ENCODE measurements around the gene KRT16.
"Not testable (repeated sequence)": the region's sequence is repeated elsewhere in the genome, so short reads cannot be mapped to it uniquely, and the experiment has no call there.

The KRT16 gene

DNA sequence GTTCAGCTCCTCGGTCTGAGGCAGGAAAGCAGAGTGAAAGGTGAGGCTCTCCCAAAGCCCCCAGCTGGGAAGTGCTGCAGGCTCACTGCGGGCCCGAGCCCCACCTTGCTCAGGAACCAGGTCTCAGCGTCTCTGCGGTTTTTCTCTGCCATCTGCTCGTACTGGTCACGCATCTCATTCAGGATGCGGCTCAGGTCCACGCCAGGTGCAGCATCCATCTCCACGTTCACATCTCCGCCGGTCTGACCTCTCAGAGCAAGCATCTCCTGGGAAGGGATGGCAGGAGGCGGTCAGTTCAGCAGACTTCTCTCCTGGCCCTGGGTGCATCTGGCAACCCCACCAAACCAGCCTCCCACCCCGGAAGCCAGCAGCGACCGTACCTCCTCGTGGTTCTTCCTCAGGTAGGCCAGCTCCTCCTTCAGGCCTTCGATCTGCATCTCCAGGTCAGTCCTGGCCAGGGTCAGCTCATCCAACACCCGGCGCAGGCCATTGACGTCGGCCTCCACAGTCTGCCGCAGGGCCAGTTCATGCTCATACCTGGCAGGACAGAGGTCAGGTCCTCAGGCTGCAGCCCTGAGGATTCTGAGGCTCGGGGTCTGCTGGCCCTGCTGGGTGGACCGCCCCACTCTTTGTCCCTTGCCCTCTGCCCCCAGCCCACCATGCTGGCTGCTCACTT is 1.5 kb downstream of the KRT16 start:
- no peak overlapping the region for H3K9ac ChIP-seq
- peaks cover 18 to 19% (median 19%) of the 10 kb centered on the region in 11 experiments for H3K9me3 ChIP-seq (replicated peaks in 1 of 11)
- H3K36me3 ChIP-seq: no peaks in the 10 kb centered on the region
- no peaks in the 10 kb centered on the region for H3K27me3 ChIP-seq
- no peak for TF ChIP-seq Cebpa-rat (IDR thresholded peaks at IDR 0.05)
- H3K27ac ChIP-seq: no peak overlapping the region
- peaks cover 0 to 23% (median 16%) of the 10 kb centered on the region in 10 experiments; a peak in 14 of 20 replicates for H3K4me1 ChIP-seq
- H3K4me3 ChIP-seq: no peak overlapping the region
- H4K20me1 ChIP-seq: no peaks in the 10 kb centered on the region
- H3K4me2 ChIP-seq: no peak overlapping the region

DNA sequence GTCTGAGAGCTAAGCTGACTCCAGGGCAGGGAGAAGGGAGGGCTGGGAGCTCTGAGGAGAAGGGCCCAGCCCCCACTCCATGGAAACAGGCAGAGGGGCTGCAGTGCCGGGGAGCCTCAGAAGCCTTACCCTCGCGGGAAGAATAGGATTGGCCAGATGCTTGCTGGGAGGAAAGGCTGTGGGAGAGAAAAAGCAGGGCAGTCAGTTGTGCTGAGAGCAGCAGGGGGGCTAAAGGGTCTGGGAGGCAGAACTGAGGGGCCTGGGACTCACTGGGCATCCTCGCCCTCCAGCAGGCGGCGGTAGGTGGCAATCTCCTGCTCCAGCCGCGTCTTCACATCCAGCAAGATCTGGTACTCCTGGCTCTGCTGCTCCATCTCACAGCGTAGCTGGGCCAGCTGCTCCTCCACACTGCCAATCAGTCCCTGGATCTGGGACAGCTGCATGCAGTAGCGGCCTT is 2.5 kb downstream of the KRT16 start:
- H3K9ac ChIP-seq, H3K27me3 ChIP-seq, H3K36me3 ChIP-seq, H3K4me3 ChIP-seq, H4K20me1 ChIP-seq, H3K27ac ChIP-seq: not testable (repeated sequence)
- Histone ChIP-seq H3K9me3 (replicated peaks in 1 of 11) (peaks cover 26 to 29% (median 28%) of the 10 kb centered on the region in 11 experiments), H3K4me2 (peak overlapping the region in 3 of 11 experiments; percentile 50 to 67 (median 57); a peak in 3 of 22 replicates), H3K4me1 (peaks cover 0 to 19% (median 15%) of the 10 kb centered on the region in 10 experiments; a peak in 14 of 20 replicates)

DNA sequence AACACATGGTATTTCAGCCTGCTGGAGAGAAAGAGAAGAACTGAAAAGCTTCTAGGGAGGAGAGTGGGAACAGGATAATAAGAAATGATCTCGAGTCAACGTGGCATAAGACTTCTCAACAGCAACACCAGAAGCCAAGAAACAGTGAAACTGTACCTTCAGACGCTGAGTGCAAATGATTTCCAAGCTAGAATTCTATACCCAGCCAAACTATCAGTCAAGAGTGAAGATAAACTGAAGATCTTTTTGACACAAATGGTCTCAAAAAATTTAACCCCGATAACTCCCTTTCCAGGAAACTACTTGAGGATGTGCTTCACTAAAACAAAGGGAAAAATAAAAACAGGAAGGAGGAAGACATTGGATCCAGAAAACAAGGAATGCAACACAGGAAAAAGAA is 5.6 kb downstream of the KRT16 start:
- Histone ChIP-seq H3K4me1 (peaks cover 0 to 18% (median 15%) of the 10 kb centered on the region in 10 experiments; a peak in 14 of 20 replicates), H3K9me3 (replicated peaks in 1 of 11) (peaks cover 26 to 30% (median 28%) of the 10 kb centered on the region in 11 experiments)
- H3K27me3 ChIP-seq, H3K9ac ChIP-seq, H4K20me1 ChIP-seq, H3K4me2 ChIP-seq, H3K36me3 ChIP-seq, H3K27ac ChIP-seq, H3K4me3 ChIP-seq: not testable (repeated sequence)

DNA sequence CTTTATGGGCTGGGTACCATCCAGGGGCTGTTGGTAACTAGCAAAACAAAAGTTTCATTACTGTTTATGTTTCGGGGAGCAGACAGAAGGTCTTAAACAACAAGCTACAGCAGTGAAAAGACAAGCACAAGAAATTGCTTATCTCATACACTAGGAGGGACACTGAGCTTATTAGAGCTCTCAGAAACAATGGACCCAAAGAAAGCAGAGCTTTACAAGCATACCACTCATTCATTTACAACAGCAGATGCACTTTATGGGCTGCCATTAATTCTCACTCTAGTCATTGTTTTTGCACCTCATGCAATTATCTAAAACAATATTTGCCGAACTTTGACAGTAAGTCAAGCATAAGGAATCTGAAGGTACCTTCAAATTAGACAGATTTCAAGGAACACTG is 10.0 kb downstream of the KRT16 start:
- H3K4me1 ChIP-seq: no peaks in the 10 kb centered on the region
- H3K4me3 ChIP-seq: no peak overlapping the region
- no peak for TF ChIP-seq Cebpa-rat (IDR thresholded peaks at IDR 0.05)
- H3K4me2 ChIP-seq: no peak overlapping the region
- H3K27ac ChIP-seq: no peak overlapping the region
- no peaks in the 10 kb centered on the region for H3K36me3 ChIP-seq
- no peaks in the 10 kb centered on the region for H3K27me3 ChIP-seq
- H4K20me1 ChIP-seq: no peaks in the 10 kb centered on the region
- H3K9me3 ChIP-seq (replicated peaks in 1 of 11): peaks cover 23 to 26% (median 24%) of the 10 kb centered on the region in 11 experiments
- H3K9ac ChIP-seq: no peak overlapping the region

DNA sequence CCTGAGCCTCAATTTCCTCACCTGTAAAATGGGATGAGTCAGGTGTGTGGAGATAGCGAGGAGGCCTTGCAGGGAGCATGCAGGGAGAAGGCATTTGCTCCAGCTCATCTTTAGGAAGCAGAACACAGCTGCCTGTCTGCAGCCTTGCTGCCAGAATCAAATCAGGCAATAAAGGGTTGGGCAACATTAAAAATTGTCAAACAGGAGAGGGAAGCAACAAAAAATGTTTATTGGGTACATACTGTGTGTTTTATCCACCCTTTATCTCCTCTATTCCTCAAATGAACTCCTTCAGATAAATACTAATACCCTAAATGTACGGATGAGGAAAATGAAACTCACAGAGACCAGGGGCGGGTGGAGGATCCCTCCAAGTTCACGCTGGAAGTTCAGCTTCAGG is 12.2 kb downstream of the KRT16 start:
- Histone ChIP-seq H3K4me2 (no peak overlapping the region), H4K20me1 (no peaks in the 10 kb centered on the region), H3K4me3 (no peak overlapping the region), H3K9me3 (replicated peaks in 1 of 11) (peaks cover under 1 to 4% (median 2%) of the 10 kb centered on the region in 11 experiments; a peak in 14 of 22 replicates), H3K27me3 (no peaks in the 10 kb centered on the region), H3K4me1 (no peaks in the 10 kb centered on the region), H3K36me3 (no peaks in the 10 kb centered on the region), H3K9ac (no peak overlapping the region), H3K27ac (no peak overlapping the region)
- no peak for TF ChIP-seq Cebpa-rat (IDR thresholded peaks at IDR 0.05)

DNA sequence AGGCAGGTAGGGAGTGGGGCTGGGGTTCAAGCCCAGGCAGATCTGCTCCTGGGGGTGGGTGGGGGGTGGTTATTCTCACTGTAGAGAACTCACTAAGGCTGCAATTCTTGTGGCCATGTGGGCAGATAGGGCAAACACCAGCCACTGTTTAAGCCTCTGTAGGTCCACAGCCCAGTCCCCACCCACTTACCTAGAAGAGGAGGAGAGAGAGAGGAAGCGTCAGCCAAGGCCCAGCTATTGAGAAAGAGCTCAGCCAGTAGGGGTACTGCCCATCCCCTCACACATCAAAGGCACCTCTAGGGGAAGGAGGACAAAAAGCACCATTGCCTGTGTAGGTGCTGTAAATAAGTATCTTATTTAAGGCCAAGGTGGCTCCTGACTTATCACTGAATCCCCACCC is 12.9 kb downstream of the KRT16 start:
- H3K9me3 ChIP-seq (replicated peaks in 1 of 11): no peaks in the 10 kb centered on the region; a peak in 1 of 22 replicates
- H3K27ac ChIP-seq: no peak overlapping the region
- H3K9ac ChIP-seq: no peak overlapping the region
- no peaks in the 10 kb centered on the region for H4K20me1 ChIP-seq
- H3K4me3 ChIP-seq: no peak overlapping the region
- no peaks in the 10 kb centered on the region for H3K27me3 ChIP-seq
- no peak overlapping the region for H3K4me2 ChIP-seq
- no peak for TF ChIP-seq Cebpa-rat (IDR thresholded peaks at IDR 0.05)
- H3K4me1 ChIP-seq: no peaks in the 10 kb centered on the region
- H3K36me3 ChIP-seq: no peaks in the 10 kb centered on the region

DNA sequence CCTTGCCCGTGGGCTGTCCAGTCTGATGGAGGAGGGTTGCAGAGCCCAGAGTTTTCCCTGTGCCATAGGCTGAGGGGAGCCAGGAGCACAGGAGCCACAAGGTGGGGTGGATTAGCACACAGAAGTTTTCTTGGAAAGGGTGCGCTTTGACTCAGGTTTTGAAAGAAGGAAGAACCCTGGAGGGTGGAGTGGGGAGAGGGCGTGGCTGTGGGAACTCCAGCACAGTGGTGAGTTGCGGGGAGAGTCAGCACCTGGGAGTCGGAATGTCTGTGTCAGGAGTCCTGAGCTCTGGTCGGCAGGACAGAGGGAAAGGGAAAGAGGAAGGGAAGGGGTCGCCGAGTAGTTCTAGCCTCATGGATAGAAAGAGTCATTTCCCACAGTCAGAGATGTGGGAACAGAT is 17.0 kb downstream of the KRT16 start:
- no peaks in the 10 kb centered on the region for H3K4me1 ChIP-seq
- H3K9me3 ChIP-seq (replicated peaks in 1 of 11): no peaks in the 10 kb centered on the region; a peak in 1 of 22 replicates
- no peak overlapping the region for H3K4me3 ChIP-seq
- H3K36me3 ChIP-seq: no peaks in the 10 kb centered on the region
- H3K4me2 ChIP-seq: no peak overlapping the region
- TF ChIP-seq Cebpa-rat (IDR thresholded peaks at IDR 0.05): no peak
- no peak overlapping the region for H3K27ac ChIP-seq
- H3K9ac ChIP-seq: no peak overlapping the region
- H4K20me1 ChIP-seq: no peaks in the 10 kb centered on the region
- H3K27me3 ChIP-seq: no peaks in the 10 kb centered on the region

DNA sequence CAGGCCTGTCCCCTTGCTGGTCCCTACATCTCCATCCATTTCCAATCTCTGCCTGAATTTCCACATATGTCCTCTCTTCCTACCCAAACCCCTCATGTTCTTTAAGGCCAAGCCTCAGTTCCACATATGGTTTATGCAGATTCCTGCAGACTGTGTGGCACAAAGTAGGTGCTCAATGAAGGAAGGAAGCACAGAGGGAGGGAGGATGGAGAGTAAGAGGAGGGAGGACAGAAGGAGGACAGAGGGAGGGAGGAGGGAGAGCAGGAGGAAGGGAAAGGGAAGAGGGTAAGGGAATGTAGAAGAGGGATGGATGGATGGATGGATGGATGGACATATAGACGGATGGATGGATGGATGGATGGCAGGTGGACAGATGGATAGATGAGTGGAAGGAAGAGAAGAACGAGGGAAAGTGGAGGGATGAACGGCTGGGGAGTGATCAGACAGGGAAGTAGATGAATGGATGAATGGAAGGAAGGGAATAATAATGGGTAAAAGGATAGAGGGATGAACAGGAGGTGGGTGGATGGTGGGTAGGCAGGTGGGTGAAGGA is 18.1 kb downstream of the KRT16 start:
- no peak for TF ChIP-seq Cebpa-rat (IDR thresholded peaks at IDR 0.05)

DNA sequence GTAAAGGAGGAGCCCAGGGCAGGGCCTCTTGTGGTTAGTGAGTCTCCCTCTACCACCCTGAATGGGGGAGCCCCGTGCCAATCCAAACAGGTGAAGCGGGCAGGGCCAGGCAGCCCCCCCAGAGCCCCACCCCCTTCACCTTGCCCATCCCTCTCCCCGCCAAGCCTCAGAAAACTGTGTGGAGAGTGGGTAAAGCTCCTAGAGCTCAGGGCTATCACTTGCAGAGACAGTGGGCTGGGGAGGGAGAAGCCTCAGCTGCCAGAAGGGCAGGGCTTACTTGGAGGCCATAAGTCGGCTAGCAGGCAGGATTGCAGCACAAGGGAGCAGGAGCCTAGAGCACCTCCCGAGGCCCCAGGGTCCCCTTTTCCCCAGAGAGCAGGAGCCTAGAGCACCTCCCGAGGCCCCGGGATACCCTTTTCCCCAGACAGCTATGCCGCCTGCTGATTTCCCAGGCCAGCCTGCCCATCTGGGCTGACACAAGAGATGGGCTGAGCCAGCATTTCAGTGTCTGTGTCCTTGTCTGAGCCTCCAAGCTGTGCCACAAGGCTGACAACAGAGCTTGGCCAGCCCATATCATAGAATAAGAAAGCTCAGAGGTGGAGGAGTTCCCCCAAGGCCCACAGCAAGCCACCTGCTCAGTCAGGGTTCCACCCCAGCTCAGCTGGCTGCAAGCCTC is 19.1 kb downstream of the KRT16 start:
- H3K4me3 ChIP-seq: no peak overlapping the region

More for the DNA sequence above, 18.1 kb downstream of the KRT16 start:
- Histone ChIP-seq H3K9me3 (replicated peaks in 1 of 11) (no peaks in the 10 kb centered on the region; a peak in 1 of 22 replicates), H4K20me1 (no peaks in the 10 kb centered on the region), H3K27me3 (no peaks in the 10 kb centered on the region), H3K36me3 (no peaks in the 10 kb centered on the region), H3K4me1 (no peaks in the 10 kb centered on the region), H3K9ac (no peak overlapping the region), H3K4me3 (no peak overlapping the region), H3K4me2 (no peak overlapping the region), H3K27ac (no peak overlapping the region)

More for the DNA sequence above, 19.1 kb downstream of the KRT16 start:
- H3K9me3 ChIP-seq (replicated peaks in 1 of 11): no peaks in the 10 kb centered on the region; a peak in 1 of 22 replicates
- no peak overlapping the region for H3K27ac ChIP-seq
- H3K4me1 ChIP-seq: no peaks in the 10 kb centered on the region
- no peaks in the 10 kb centered on the region for H4K20me1 ChIP-seq
- no peak overlapping the region for H3K4me2 ChIP-seq
- no peak for TF ChIP-seq Cebpa-rat (IDR thresholded peaks at IDR 0.05)
- H3K27me3 ChIP-seq: no peaks in the 10 kb centered on the region
- H3K9ac ChIP-seq: no peak overlapping the region
- H3K36me3 ChIP-seq: no peaks in the 10 kb centered on the region
